ENCODE results near the gene AGMO. TPM values are rescaled to one million over a fixed set of nuclear protein-coding genes. Genes with fewer than 3 reads are reported as not detected.

The AGMO gene
- polyA plus RNA-seq, 1 experiment = not detected

DNA sequence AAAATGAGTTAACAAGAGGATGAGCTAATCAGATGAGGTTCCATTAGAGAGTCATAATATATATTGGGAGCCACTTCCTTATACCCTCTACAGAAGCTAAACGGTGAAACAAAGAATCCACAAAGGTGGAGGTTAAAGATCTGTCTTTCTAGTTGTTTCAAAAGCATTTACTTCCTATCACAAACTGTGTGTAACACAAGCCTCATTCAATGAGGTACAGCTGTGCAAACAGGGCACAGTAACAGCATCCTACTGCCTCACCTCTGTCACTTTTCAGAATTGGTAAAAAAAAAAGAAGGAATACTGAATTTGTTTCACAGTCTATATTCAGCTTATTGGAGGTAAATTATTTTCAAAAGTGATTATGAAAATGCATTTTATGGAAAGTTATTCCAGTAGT lies 128.7 kb downstream of the AGMO start:
- no peak overlapping the region for H3K4me3 ChIP-seq (ENCODE audit: low read depth, low read length)
- H3K27me3 ChIP-seq (ENCODE audit: control insufficient read depth, insufficient read depth, low read length) = no peaks in the 10 kb centered on the region
- no peak for DNase-seq (ENCODE audit: low read depth)
- H3K36me3 ChIP-seq (ENCODE audit: control insufficient read depth, insufficient read depth, low read length) = no peaks in the 10 kb centered on the region
- TF ChIP-seq, protein P1, sequence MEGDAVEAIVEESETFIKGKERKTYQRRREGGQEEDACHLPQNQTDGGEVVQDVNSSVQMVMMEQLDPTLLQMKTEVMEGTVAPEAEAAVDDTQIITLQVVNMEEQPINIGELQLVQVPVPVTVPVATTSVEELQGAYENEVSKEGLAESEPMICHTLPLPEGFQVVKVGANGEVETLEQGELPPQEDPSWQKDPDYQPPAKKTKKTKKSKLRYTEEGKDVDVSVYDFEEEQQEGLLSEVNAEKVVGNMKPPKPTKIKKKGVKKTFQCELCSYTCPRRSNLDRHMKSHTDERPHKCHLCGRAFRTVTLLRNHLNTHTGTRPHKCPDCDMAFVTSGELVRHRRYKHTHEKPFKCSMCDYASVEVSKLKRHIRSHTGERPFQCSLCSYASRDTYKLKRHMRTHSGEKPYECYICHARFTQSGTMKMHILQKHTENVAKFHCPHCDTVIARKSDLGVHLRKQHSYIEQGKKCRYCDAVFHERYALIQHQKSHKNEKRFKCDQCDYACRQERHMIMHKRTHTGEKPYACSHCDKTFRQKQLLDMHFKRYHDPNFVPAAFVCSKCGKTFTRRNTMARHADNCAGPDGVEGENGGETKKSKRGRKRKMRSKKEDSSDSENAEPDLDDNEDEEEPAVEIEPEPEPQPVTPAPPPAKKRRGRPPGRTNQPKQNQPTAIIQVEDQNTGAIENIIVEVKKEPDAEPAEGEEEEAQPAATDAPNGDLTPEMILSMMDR (IDR thresholded peaks at IDR 0.05; ENCODE audit: insufficient read depth, low read depth, low read length) = no peak
- CTCF ChIA-PET = interaction anchor here (0.7 to 1.0 kb wide), 2 partner anchors 12 to 29 kb away, joined by 3 to 4 read pairs; no protein-coding TSS in a partner anchor
- POLR2A ChIA-PET = no interaction called here

DNA sequence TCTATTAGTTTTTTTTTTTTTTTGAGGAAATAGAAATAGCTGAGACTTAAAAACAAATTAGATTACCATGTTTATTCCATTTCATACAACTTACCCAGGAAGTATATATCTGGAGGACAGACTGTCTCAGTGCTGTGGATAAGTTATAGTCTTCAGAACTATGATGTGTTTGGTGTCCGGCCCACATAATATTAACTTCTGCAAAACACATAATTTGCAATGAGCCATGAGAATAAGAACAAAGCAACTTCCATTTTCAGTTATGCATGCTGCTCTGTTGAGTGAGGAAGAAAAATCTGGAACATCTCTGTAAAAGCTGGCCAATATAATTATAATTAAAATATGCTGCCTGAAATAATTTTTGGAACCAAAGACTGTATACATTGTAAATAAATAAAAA lies 130.9 kb downstream of the AGMO start:
- TF ChIP-seq, protein P1 (IDR thresholded peaks at IDR 0.05; ENCODE audit: insufficient read depth, low read depth, low read length) = no peak
- Histone ChIP-seq H3K36me3 (ENCODE audit: control insufficient read depth, insufficient read depth, low read length) (no peaks in the 10 kb centered on the region), H3K4me3 (ENCODE audit: low read depth, low read length) (no peak overlapping the region), H3K27me3 (ENCODE audit: control insufficient read depth, insufficient read depth, low read length) (no peaks in the 10 kb centered on the region)
- DNase-seq (ENCODE audit: low read depth) = no peak
- POLR2A ChIA-PET = no interaction called here
- CTCF ChIA-PET = no interaction called here

GRCh38 chr7:15430191-15430590 lies 131.6 kb downstream of the AGMO start:
- no peak overlapping the region for H3K4me3 ChIP-seq (ENCODE audit: low read depth, low read length)
- ChIA-PET CTCF (no interaction called here), POLR2A (no interaction called here)
- TF ChIP-seq, protein P1 (IDR thresholded peaks at IDR 0.05; ENCODE audit: insufficient read depth, low read depth, low read length) = no peak
- H3K36me3 ChIP-seq (ENCODE audit: control insufficient read depth, insufficient read depth, low read length) = no peaks in the 10 kb centered on the region
- no peaks in the 10 kb centered on the region for H3K27me3 ChIP-seq (ENCODE audit: control insufficient read depth, insufficient read depth, low read length)
- no peak for DNase-seq (ENCODE audit: low read depth)

GRCh38 chr7:15424468-15424867 lies 137.3 kb downstream of the AGMO start:
- H3K27me3 ChIP-seq (ENCODE audit: control insufficient read depth, insufficient read depth, low read length) = no peaks in the 10 kb centered on the region
- TF ChIP-seq, protein P1 (IDR thresholded peaks at IDR 0.05; ENCODE audit: insufficient read depth, low read depth, low read length) = no peak
- ChIA-PET CTCF (no interaction called here), POLR2A (no interaction called here)
- DNase-seq (ENCODE audit: low read depth) = no peak
- H3K4me3 ChIP-seq (ENCODE audit: low read depth, low read length) = no peak overlapping the region
- H3K36me3 ChIP-seq (ENCODE audit: control insufficient read depth, insufficient read depth, low read length) = no peaks in the 10 kb centered on the region

GRCh38 chr7:15419596-15419995 lies 142.2 kb downstream of the AGMO start:
- H3K4me3 ChIP-seq (ENCODE audit: low read depth, low read length) = no peak overlapping the region
- CTCF ChIA-PET = interaction anchor here (0.5 to 1.0 kb wide), 2 partner anchors 115 to 652 kb away, joined by 3 read pairs; no protein-coding TSS in a partner anchor
- POLR2A ChIA-PET = no interaction called here
- H3K27me3 ChIP-seq (ENCODE audit: control insufficient read depth, insufficient read depth, low read length) = no peaks in the 10 kb centered on the region
- DNase-seq (ENCODE audit: low read depth) = no peak
- TF ChIP-seq, protein P1 (IDR thresholded peaks at IDR 0.05; ENCODE audit: insufficient read depth, low read depth, low read length) = no peak
- H3K36me3 ChIP-seq (ENCODE audit: control insufficient read depth, insufficient read depth, low read length) = no peaks in the 10 kb centered on the region
